Stromal cell of bone marrow (primary cell): Measurements from ENCODE around the gene C10orf120.
A peak's percentile ranks its signal among the peaks of the same experiment; 100 is the strongest.

ENCODE experiments used
- DNase-seq: peaks from one replicate; pipeline ENCODE4 v3.0.0-alpha.2; 2012; ENCODE audit warnings: low read depth

C10orf120 gene

DNA sequence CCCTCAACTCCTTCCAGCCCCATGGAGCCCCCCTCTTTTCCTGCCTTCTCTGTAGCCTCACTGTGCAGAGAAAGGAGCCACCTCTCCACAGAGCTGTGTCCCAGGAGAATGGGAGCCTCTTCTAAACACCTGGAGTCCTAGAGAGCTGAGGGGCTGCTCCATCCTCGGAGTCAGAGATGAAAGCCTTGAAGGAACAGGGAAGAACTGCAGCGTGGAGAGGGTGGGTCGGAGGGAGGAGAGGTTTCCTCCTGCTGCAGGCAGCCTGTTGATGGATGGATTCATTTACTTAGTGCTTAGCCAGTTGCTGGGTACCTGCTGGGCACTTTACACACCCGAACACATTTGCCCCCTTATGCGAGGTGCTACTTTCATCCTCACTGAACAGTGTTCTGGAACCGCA is 39.0 kb downstream of the C10orf120 start:
- no peak for DNase-seq

DNA sequence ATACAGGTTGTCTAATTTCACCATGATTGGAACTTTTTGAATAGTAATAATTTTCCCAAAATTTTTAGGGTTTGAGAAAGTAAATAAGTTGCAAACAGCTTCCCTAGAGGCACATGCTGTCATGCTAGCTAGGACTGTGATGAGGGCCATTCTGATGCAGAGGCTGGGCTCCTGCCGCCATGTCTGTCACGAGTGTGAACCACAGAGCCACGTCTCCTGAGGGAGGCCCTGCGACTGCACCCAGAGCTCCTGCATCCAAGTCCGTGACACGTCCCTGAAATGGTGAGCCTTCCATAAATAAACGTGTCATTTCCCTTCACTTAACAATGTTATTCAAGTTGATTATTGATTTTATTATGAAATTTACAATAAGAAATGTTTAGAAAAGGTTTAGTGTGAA is 40.0 kb downstream of the C10orf120 start:
- no peak for DNase-seq

DNA sequence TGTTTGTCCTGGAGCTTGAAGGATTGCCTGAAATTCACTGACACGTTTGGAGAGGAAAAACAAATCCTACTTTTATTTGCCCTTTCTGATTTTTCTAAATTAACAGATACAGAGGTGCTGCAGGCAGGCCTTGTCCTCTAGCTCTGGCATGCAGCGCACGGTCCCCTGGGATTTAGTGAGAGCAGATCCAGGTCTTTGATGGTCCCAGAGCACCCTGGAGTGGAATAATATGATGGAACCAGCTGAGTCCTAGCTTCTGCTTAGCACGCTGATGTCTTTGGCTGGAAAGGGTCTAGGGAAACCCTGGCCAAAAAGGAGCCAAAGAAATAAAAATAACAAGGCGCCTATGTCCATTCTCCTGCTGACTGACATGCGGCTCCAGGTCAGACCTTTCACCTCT is 40.5 kb downstream of the C10orf120 start:
- no peak for DNase-seq

DNA sequence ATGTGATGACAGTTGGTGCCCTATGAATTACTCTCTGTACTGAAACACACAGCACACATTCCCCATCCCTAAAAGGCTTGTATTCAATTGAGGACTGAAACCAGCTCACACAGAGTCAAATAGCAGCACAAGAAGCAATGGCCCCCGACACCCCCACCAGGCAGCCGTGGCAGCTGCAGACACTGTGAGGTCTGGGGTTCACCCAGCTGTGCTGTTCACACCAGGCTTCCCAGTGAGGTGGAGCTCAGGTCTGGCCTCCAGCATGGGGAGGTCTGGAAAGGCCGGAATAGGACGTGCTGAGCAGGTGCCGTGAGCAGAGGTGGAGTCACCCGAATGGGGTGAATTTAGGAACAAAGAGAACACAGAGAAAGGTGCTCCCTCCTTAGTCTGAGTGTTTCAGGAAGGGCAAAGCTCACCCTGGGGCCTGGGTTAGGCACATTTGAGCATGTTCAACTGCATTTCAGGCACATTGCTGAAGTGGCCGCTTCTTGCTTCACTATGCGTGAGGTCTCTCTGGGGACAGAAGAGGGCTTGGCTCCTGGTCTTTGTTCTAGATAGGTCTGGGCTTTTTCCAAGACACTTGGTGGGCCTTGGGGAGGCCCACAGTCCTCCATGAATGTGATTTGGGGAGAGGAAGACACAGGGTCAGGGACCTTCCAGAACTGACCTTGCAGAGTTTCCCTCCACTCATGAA is 41.1 kb downstream of the C10orf120 start:
- no peak for DNase-seq

DNA sequence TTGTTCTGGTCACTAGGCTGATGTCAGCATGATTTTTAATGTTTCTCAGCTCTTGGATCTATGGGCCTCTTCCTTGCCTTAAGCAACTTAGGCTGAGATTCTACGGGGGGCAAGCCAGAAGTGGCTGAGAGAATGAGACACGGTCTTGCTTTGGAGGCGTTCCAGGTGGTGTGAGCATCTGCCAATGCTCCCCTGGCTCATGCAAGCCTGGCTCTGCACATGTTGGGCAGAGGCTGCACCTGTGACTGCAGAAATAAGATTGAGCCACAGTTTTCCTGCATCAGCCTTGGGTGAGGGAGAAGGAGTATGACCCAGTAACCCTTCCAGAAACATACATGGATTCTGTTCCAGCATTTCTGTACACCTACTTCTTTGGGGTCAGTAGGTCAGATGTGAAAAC is 41.9 kb downstream of the C10orf120 start:
- no peak for DNase-seq

DNA sequence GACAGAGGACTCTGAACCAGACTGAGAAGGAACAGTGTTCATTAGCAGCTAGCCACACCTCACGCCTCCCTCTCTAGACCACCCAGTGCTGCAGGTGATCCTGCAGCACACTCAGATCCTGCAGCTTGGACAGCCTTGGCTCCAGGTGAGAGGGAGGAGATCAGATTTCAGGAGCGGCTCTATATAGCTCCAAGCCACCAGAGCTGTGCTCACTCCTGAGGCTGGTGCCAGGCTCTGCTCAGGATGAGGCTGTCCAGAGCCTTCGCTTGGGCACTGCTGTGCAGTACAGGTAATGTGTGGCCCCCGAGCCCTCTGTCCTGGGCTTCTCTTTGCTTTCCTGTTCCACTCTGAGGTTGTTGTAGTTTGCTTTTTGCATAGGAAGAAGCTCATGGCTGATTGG is 42.4 kb downstream of the C10orf120 start:
- DNase-seq: no peak

DNA sequence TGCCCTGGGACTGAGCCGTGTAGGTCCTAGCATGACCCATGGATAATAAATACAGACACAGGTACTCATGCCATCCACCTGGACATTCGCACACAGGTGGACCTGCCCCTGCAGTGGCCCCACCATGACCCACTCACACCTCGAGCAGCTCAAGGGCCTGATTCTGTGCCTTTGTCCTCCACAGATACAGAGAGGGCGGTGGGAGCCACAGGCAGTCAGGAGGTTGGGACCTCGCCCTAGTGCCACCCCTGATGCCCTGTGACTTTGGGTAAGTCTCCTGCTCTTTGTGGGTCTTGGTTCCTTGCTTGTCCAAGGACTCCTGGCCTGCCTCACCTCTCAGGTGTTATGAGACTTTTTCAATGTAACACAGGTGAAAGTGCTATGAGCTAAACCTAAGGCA is 42.9 kb downstream of the C10orf120 start:
- no peak for DNase-seq

DNA sequence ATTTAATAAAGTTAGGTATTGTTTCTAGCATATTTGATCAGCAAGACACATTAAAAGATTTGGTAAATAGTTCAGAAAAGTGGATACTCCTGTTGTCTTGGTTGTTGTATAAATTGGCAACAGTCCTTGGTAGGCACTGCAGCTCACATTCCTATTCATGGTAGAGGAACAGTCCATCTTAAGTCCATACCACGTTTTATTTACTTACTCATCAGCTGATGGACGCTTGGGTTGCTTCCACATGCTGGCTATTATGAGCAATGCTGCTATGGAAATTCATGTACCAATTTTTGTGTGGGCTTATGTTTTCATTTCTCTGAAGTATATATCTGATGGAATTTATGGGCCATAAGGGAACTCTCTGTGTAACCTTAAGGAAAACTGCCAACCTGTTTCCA is 43.3 kb downstream of the C10orf120 start:
- peak; percentile 57 for DNase-seq

DNA sequence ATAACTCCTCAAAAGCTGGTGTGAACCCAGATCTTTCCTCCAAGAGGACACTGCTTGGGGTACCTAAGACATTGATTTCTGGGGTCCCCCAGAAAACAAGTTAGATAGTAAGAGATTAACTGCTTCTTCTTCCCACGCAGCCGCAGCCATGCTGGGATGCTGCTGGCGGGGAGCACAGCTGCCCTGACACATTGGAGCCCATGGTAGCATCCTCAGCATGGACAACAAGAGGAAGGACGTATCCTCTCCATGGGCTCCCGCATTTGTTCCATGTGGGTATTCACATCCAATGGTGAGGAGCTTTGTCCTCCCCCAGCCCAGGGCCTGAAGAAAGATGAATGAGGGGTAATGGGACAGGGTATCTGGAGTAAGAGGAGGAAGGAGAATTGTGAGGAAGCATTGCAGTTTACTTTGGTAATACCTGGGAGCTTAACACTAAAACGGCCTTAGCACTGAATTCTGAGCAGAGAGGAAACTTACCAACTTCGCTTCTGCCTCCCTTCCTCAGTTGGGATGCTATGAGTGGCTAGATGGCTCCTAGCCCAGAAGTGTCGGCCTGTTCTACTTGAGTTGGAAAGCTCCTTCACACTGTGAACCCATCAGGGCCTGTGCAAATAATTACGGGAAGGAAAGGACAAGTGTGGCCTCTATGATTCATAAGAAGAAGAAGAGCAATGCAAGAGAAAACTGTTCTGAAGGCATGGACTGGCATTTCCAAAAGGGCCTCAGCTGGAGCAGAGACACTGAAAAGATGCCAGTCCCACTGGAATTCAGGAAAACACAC is 43.9 kb downstream of the C10orf120 start:
- DNase-seq: peak; percentile 50

DNA sequence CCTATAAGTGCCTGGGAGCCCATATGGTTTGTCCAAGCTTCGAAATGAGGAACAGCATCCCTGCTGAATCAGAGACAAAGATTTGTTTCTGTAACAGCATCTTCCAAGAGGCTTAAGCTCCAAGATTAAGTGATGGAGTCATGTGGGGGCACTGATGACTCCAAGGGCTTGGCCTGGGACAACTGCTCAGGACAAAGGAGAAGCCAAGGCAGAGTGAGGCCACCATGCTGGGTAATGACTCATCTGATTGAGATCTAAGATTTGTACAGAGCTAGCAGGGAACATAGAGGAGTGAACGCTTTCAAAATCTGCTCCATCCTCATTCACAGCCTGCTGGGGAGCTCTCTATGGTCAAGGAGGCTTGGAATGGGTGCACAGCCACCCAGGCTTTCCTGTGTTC is 49.3 kb downstream of the C10orf120 start:
- no peak for DNase-seq

DNA sequence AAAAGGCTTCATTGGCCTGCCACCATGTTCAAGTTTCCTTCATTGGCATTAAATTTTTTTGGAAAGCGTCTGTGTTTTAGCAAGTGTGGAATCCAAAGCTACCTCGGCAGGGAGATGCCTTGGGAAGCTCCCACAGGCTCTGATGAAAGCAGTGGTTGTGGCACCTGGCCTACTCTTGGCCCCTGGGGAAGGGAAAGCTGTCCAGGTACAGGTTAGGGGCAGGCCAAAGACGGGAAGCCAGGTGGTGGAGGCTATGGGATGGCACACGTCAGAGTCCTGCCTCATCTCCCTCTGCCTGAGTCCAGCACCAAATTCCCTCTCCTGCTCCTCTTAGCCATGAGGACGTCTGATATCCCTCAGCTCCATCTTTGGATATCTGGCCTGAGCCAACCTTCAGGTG is 49.7 kb downstream of the C10orf120 start:
- DNase-seq: no peak

DNA sequence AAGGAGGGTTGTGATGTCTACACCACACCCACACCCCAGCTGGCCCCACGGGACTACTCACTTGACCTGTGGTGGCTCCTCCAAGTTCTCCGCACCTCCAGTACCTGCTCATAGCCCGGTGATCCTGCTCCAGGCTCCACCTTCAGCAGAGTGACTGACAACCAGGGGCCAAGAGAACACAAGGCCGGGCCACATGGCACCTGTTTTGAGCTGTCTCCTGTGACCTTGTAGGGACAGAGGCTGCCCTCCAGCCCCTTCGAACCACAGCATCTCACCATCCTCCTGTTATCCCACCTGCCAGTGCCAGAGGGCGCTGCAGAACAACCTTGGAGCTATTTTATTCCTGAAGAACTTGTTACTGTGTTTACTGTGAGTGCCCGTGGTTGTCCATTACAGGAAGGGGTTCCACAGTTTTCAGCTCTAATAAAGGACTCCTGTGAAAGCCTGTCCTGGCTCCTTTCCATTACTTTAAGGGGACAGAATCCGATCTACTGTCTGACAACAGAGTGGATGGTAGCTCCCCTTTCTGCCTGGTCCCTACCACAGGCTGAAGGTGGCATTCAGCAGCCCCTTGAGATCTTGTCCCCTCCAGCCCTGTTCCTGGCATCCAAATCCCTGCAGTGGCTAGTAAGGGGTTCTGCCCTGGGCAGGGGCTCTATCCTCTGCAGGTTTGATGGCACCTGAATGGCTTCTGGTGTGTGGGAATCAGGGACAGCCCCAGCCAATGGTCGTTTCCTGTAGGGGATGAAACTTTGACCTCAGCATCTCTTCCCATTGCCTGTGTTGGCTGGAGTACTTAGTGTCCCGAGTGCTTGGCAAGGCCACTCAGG is 50.8 kb downstream of the C10orf120 start:
- peak; percentile 10 for DNase-seq
